Right lung (tissue), 5 donors: ENCODE measurements around the gene SDHA. TPM values are rescaled to one million over a fixed set of nuclear protein-coding genes. Genes with fewer than 3 reads are reported as not detected.
"Not testable (repeated sequence)": the region's sequence is repeated elsewhere in the genome, so short reads cannot be mapped to it uniquely, and the experiment has no call there.

ENCODE experiments used
- DNase-seq, 2 donors: peaks; one replicate each; pipeline ENCODE4 v3.0.0-alpha.2; 2013
- polyA plus RNA-seq, 5 donors: library from polyadenylated mRNA; unstranded; fragments of 120-200 nt; gene quantifications; one replicate each; pipeline versions ENCODE4 v1.2.1 to v1.2.3, GENCODE V29; 2013; ENCODE audit warnings: inconsistent platforms in 1 of 5, low replicate concordance in 1 of 5; ENCODE audit not compliant: insufficient read length in 5 of 5, insufficient read depth in 1 of 5

SDHA gene
- polyA plus RNA-seq, 5 donors, result 89.1 to 112 (median 96.3) TPM

- DNase-seq, result peak in 1 of 2 donors; percentile 20
Measured at GRCh38 chr5:218457-219291, 554 bp downstream of the SDHA start.

GRCh38 chr5:219460-219863 is 1.3 kb downstream of the SDHA start:
- no peak for DNase-seq

- DNase-seq, result no peak
Measured at GRCh38 chr5:219991-220390, 1.9 kb downstream of the SDHA start.

- not testable (repeated sequence) for DNase-seq
Measured at GRCh38 chr5:222951-223715, 5.0 kb downstream of the SDHA start.

GRCh38 chr5:223791-224190 is 5.7 kb downstream of the SDHA start:
- no peak for DNase-seq

- DNase-seq, result no peak
Measured at GRCh38 chr5:225334-225733, 7.2 kb downstream of the SDHA start.

GRCh38 chr5:227375-227774 is 9.3 kb downstream of the SDHA start:
- DNase-seq, result not testable (repeated sequence)

- DNase-seq, result no peak
Measured at GRCh38 chr5:228886-229285, 10.8 kb downstream of the SDHA start.

- DNase-seq, result no peak
Measured at GRCh38 chr5:230711-231110, 12.6 kb downstream of the SDHA start.

- DNase-seq, result no peak
Measured at GRCh38 chr5:231661-232060, 13.5 kb downstream of the SDHA start.

- not testable (repeated sequence) for DNase-seq
Measured at GRCh38 chr5:233426-233825, 15.3 kb downstream of the SDHA start.

GRCh38 chr5:234450-234849 is 16.3 kb downstream of the SDHA start:
- no peak for DNase-seq

GRCh38 chr5:235527-235926 is 17.4 kb downstream of the SDHA start:
- DNase-seq, result not testable (repeated sequence)

- not testable (repeated sequence) for DNase-seq
Measured at GRCh38 chr5:237931-238330, 19.8 kb downstream of the SDHA start.

GRCh38 chr5:240550-240949 is 22.4 kb downstream of the SDHA start:
- not testable (repeated sequence) for DNase-seq

- not testable (repeated sequence) for DNase-seq
Measured at GRCh38 chr5:241045-241669, 23.0 kb downstream of the SDHA start.

GRCh38 chr5:243683-244367 is 25.7 kb downstream of the SDHA start:
- DNase-seq, result not testable (repeated sequence)

- not testable (repeated sequence) for DNase-seq
Measured at GRCh38 chr5:245717-246116, 27.6 kb downstream of the SDHA start.

GRCh38 chr5:250396-250795 is 32.3 kb downstream of the SDHA start:
- not testable (repeated sequence) for DNase-seq

GRCh38 chr5:251016-251415 is 32.9 kb downstream of the SDHA start:
- not testable (repeated sequence) for DNase-seq

- DNase-seq, result not testable (repeated sequence)
Measured at GRCh38 chr5:251538-251937, 33.4 kb downstream of the SDHA start.

- DNase-seq, result not testable (repeated sequence)
Measured at GRCh38 chr5:251975-252374, 33.9 kb downstream of the SDHA start.
